Measurements from ENCODE around the gene ZFYVE1. TPM values are rescaled to one million over a fixed set of nuclear protein-coding genes. Genes with fewer than 3 reads are reported as not detected.
"Not testable (repeated sequence)": the region's sequence is repeated elsewhere in the genome, so short reads cannot be mapped to it uniquely, and the experiment has no call there.

The ZFYVE1 gene
- total RNA-seq, 1 donor from 2014 or later: 12.1 TPM

DNA sequence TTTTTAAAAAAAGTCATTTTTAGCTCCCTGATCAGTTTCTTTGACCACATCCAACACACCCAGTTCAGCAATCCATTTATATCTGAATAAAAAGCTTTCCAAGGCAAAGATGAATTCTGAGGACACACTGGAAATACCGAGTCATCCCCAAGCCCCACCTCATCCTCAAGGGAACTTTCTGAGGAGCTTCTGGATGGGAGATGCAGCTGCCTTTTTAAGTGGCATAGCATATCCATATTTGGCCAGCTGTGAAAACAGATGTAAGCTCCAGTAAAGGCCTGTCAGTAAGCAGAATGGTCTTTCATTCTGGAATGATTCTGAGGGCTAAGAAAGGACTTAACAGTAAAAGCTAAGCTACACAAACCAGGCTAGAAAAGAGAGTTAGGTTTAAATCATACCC lies 18.4 kb downstream of the ZFYVE1 start:
- intact Hi-C loops (cut with DNase I): no loop called here
- no peak for DNase-seq (ENCODE audit: low spot score)

DNA sequence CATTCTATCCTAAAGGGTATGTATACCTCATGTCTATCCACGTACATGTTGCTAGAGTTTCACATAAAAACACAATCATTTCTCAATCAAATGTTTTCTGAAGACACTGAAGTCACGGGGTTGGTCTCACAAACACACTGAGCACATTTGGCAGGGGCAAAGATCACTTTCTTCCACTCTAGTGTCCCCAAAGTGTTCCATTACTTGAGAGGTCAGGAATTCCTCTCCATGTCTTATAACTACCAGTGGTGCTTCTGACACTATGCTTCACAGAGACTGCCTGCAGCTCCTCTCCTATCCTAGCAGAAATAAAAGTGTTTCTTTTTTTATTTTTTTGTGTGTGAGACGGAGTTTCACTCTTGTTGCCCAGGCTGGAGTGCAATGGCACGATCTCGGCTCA lies 19.1 kb downstream of the ZFYVE1 start:
- intact Hi-C loops (cut with DNase I): no loop called here

DNA sequence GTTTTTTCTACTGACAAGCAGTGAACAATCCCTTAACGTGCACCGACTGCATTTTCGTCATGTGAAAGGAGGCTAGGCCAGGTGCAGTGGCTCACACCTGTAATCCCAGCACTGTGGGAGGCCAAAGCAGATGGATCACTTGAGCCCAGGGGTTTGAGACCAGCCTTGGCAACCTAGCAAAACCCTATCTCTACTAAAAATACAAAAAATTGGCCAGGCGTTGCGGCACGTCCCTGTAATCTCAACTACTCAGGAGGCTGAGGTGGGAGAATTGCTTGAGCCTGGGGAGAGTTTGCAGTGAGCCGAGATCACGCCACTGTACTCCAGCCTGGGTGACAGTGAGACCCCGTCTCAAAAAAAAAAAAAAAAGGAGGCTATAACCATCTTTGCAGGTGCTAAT lies 22.3 kb downstream of the ZFYVE1 start:
- intact Hi-C loops (cut with DNase I); DNase-seq (ENCODE audit: low spot score): not testable (repeated sequence)

More for the DNA sequence above, 19.1 kb downstream of the ZFYVE1 start:
- DNase-seq (ENCODE audit: low spot score): no peak

DNA sequence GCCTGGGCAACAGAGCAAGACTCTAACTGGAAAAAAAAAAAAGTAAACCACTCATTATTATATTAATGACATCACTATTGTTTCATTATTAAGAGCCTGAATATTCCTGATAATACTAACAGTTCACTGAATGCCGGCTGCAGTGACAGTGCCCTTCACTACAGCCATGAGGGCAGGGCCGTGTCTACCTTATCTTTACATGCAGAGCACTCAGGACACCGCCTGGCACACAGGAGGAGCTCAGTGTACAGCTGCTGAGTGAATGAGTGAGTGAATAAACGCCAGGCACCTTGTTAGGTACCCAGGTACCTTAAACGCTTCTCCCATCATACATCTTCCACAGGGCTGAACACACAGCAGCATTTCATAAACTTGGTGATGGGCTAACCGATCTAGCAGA lies 23.2 kb downstream of the ZFYVE1 start:
- no peak for DNase-seq (ENCODE audit: low spot score)
- intact Hi-C loops (cut with DNase I): no loop called here

DNA sequence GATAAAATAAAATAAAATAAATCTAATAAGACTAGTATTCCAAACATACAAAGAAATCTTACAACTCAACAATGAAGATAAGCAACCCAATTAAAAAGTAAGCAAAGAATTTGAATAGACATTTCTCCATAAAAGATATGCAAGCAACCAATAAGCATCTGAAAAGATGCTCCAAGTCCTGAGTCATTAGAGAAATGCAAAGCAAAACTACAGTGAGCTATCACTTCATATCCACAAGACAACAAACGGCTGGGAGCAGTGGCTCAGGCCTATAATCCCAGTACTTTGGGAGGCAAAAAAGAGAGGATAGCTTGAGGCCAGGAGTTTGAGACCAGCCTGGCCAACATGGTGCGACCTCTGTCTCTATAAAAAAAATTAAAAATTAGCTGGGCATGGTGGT lies 26.8 kb downstream of the ZFYVE1 start:
- intact Hi-C loops (cut with DNase I): no loop called here
- DNase-seq (ENCODE audit: low spot score): no peak

DNA sequence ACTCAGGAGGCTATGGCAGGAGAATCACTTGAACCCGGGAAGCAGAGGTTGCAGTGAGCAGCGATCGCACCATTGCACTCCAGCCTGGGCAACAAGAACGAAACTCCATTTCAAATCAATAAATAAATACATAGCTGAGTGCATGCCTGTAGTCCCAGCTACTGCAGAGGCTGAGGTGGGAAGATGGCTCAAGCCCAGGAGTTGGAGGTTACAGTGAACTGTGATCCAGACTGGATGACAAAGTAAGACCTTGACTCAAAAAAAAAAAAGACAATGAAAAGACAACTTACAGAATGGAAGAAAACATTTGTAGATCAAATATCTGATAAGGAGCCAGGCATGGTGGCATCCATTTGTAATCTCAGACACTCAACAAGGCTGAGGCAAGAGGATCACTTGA lies 27.6 kb downstream of the ZFYVE1 start:
- DNase-seq (ENCODE audit: low spot score): no peak
- intact Hi-C loops (cut with DNase I): no loop called here

DNA sequence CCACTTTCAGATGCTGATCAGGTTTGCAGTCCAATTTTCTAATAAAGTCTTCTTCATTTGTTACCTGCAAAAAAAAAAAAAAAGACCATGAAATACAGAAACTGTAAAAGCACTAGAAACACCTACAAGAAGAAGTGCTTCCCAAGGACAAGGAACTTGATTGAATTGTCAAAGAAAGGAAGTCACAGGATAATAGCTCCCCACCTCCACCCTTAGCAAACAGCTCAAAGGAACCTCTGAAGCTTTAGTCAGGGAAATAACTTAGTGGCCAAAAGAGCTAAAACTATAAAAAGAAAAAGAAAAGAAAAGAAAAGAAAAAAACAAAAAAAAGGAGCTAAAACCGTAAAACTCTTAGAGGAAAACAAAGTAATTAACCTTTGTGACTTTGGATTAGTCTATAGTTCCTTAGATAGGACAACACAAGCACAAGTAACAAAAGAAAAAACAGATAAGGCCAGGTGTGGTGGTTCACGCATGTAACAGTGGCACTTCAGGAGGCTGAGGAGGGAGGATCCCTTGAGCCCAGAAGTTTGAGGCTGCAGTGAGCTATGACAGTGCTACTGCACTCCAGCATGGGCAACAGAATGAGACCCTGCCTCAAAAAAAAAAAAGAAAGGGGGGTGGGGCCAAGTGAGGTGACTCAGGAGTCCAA lies 28.5 kb downstream of the ZFYVE1 start:
- intact Hi-C loops (cut with DNase I): no loop called here
- no peak for DNase-seq (ENCODE audit: low spot score)

DNA sequence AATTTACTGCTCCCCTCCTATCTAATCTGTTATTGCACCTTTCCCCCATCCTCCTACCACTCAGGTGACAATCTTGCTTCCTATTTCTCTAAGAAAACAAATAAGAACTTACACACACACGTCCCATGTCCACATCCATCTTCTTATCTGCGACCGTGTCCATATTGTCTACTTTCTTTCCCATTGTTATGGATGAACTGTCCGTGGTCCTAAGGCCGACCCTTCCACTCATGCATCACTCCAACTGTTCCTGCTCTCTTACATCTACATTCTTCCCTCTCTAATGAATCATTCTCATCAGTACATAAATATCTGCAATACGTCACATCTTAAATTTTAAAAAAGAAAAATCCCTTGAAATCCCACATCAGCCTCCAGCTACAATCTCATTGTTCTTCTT lies 30.0 kb downstream of the ZFYVE1 start:
- no peak for DNase-seq (ENCODE audit: low spot score)
- intact Hi-C loops (cut with DNase I): no loop called here

DNA sequence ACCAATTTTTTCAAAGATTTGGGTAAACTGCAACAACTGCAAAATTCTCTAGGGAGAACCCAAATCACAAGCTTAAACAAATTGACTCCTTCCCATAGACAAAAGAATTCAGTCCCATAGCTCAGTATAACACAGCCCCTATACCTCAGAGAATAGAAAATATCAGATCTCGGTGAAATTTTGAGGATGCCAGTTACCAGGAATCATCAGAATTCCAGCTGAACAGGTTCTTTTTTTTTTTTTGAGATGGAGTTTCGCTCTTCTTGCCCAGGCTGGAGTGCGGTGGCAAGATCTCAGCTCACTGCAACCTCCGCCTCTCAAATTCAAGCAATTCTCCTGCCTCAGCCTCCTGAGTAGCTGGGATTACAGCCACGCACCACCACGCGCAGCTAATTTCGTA lies 36.7 kb downstream of the ZFYVE1 start:
- intact Hi-C loops (cut with DNase I): no loop called here
- DNase-seq (ENCODE audit: low spot score): no peak

DNA sequence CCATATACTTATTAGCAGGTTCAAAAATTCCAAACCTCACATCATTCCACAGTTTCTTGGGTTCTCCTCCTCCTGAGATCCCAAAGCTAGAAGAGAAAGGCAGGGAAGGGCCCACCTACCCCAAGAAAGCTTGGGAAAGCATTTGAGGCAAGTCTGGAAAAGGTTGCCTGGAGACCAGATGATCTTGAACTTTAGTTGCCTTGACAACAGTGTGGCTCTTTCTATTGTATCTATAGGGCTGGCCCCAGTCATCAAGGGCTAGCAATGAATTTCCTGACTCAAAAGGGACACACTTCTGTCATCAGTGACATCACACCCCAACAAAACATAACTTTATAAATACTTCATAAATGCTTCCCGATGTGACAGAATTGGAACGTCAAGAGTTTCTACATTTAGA lies 40.0 kb downstream of the ZFYVE1 start:
- intact Hi-C loops (cut with DNase I): no loop called here
- DNase-seq (ENCODE audit: low spot score): no peak

DNA sequence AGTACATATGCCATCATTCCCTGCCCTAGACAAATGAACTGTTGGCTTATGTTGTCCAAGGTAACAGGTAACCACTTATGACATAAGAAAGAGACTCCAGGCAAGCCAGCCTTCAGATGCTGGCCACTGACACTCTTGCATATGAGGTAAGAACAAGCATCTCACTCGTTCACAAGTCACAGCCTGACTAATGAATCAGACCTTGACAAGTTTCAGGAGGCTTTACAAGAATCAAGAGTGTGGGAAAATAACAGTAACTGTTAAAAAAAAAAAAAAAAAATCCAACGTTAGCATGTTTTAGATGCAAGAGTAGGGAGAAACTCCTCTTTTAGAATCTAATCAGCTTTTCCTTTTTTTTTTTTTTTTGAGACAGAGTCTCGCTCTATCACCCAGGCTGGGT lies 40.7 kb downstream of the ZFYVE1 start:
- intact Hi-C loops (cut with DNase I): no loop called here
- no peak for DNase-seq (ENCODE audit: low spot score)

DNA sequence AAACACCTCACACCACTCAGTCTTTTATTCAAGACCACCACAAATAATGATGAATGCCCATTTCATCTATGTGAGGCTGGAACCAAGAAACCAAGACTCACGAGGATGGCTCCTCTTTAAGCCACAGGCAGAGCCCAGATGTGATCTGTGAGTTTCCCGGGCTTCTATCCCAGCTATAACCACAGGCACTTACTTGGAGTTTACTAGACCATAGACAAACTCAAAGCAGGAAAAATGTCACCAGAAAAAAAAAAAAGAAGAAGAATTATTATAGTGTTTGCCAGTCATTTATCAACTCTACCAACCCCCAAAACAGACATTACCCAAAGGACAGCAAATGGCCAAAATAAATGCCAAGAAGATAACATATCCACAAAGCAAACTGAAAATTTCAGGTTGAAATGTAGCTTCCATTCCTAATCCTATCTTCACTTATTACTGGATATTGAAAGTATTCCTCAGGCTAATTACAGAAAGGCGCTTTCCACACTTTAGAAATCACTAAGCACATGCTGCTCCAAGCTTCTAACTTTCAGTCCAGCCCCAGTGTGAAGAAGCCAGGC lies 44.7 kb downstream of the ZFYVE1 start:
- intact Hi-C loops (cut with DNase I): no loop called here
- DNase-seq (ENCODE audit: low spot score): no peak

DNA sequence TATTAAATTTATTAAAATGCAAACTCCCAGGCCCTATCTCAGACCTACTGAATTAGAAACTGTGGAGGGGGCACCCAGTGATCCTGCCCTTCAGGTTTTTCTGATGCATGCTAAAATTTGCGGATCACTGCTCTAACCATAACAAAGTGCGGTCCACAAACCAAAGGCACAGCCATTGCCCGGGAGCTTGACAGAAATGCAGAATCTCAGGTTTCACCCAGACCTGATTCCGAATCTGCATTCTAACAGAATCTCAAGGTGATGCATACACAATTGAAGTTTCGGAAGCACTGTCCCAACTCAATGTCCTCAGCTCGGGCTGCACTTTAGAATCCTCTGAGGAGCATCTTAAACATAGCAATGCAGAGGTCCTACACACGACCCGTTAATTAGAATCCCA lies 46.0 kb downstream of the ZFYVE1 start:
- intact Hi-C loops (cut with DNase I): no loop called here
- DNase-seq (ENCODE audit: low spot score): no peak

DNA sequence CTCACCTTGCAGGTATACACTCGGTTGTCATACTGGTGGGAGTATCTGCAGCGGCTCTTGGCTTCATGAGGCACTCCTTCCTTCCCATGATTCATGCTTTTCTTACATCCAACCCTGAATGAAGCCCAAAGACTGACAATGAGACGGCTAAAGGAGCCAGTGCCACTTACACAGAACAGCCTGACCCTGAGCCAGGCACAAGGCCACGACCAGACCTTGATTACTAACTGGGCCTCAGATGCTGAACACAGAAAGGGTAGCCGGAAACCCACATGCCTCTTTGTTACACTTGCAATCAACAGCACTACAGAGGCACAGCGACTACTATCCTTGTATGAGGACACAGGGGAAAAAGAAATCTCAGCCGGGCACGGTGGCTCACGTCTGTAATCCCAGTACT lies 48.0 kb downstream of the ZFYVE1 start:
- intact Hi-C loops (cut with DNase I): no loop called here
- DNase-seq (ENCODE audit: low spot score): no peak

DNA sequence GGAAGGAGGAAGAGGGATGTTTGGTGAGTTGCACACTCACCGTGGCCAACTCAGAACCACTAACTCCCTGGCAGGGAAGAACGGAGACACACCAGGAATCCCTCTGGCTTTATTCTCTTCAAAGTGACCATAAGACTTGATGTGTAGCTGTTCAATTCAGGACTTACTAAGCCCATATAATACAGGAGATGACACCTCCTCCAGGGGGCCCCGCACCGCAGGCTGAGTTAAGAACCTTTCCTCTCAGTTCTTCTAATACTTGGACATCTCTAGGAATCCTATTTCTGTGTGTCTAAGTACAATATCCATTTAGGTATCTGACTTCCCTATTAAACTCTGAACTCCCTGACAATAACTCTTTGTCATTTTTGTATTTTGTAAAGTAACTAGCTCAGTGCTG lies 51.1 kb downstream of the ZFYVE1 start:
- intact Hi-C loops (cut with DNase I): no loop called here
- DNase-seq (ENCODE audit: low spot score): no peak

DNA sequence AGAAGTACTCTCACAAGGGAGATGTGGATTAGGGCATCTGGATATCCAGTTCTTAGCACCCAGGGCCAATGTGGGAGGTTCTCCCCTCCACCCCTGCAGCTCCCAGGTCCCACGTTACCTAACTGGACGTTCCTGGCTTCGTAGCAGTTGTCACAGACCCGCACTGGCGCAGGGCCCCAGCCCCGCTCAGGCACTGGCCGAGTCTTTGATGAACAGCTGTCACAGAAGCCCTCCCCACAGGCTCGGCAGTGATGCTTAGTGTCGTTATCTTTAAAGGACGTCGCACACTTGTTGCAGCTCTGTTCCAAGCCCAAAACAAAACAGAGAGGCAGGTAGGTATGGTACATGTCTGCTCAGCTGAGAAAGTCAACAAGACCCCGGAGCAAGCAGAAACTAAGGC lies 52.2 kb downstream of the ZFYVE1 start:
- intact Hi-C loops (cut with DNase I): no loop called here
- DNase-seq (ENCODE audit: low spot score): no peak

DNA sequence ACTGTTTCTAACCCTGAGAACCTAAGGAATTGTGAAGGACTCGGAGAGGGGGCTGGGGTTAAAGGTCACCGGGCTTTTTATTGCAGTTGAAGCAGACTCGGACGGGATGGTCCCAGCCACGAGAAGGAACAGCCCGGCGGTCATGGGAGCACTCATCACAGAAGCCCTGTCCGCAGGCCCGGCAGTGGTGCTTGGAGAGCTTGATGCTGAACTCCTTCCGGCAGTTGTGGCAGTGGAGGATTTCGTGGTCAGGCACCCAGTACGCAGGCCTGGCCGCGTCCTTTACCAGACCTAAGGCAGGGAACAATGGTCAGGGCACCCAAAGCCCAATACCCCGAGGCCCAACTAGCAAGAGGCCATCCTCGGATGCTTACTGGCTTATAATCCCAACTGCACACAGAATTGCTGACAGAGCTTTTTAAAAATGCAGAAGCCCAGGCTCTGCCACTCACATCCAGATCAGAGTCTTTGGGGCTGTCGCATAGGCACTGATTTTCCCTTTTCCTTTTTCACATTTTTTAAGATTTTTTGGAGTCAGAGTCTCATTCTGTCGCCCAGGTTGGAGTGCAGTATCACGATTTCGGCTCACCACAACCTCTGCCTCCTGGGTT lies 56.0 kb downstream of the ZFYVE1 start:
- intact Hi-C loops (cut with DNase I): no loop called here

DNA sequence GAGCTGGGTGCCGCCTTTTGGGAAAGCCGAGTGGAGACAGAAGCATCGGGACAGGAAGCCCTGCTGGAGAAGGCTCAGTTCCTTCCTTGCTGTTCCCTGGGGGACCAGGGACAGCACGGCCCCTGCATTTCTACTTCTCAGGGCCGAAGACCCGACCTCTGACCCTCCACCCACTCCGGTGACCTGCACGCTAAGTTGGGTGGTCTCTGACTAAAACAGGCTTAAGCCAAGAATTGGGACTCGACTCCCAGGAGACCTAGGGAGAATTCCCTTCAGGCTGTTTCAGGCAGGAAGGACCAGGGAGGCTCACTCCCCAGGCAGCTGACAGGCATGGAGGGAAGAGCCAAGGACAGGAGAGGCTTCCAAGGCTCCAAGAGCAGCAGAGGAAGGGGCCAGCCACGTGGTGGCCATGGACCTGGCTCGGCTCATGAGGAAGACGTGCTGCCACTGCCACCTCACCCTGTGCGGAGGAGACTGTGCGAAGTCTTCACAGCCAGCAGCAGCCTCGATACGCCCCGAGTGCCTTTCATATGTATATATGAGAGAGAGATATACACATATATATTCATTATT lies 56.8 kb downstream of the ZFYVE1 start:
- no peak for DNase-seq (ENCODE audit: low spot score)
- intact Hi-C loops (cut with DNase I): no loop called here

More for the DNA sequence above, 56.0 kb downstream of the ZFYVE1 start:
- no peak for DNase-seq (ENCODE audit: low spot score)

DNA sequence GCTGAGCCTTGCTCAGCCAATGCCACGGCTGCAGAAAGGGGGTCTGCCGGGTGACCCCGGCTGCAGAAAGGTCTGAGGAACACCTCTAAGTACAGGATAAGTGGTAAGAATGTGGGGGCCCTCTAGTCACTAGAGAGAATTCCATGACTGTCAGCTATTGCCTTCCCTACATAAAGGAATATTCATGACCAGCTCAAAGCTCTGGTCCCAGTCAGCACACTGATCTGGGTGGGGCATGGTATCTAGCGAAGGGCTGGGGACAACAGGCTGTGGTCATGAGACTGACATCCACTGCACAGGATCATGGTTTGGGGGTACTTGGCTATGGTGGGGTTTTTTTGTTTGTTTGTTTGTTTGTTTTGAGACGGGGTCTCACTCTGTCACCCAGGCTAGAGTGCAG lies 58.6 kb downstream of the ZFYVE1 start:
- intact Hi-C loops (cut with DNase I): no loop called here
- no peak for DNase-seq (ENCODE audit: low spot score)

DNA sequence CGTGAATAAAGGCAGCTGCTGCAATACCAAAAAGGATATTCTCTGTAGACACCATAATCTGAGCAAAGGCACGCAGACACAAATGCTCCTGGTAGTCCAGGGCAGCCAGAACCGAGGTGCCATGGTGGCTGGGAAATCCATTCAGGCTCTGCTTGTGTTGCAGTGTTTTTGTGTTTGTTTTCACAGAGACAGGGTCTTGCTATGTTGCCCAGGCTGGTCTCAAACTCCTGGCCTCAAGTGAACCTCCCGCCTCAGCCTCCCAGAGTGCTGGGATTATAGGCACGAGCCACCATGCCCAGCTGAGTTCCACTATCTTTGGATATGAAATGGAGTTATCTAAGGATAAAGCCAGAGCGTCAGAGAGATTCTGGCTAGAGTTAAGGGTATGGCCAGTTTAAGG lies 60.9 kb downstream of the ZFYVE1 start:
- no peak for DNase-seq (ENCODE audit: low spot score)
- intact Hi-C loops (cut with DNase I): no loop called here

DNA sequence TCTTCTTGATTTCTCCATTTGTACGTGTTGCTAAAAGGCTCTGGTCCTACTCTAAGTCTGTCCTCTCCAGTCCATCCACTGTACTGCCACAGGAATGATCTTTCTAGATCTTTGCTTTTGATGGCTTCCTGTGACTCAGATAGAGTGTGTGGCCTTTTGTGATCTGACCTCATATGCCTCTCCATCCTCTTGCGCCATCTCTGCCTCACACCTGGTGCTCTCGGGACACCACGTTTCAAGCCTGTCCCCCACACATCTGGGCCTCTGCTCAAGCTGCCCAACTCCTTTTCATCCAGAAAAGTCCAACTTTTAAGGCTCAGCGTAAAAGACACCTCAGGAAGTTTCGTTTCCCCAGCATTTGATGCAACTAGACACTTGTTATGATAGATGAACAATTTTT lies 61.7 kb downstream of the ZFYVE1 start:
- intact Hi-C loops (cut with DNase I): no loop called here
- no peak for DNase-seq (ENCODE audit: low spot score)
